ENCODE data around the gene ATXN7L2. TPM values are rescaled to one million over a fixed set of nuclear protein-coding genes. Genes with fewer than 3 reads are reported as not detected.
A peak's percentile ranks its signal among the peaks of the same experiment; 100 is the strongest.

The ATXN7L2 gene
- total RNA-seq, 1 donor from 2014 or later, result 15.6 TPM

- Mint-ChIP-seq H3K27ac (ENCODE audit: unreplicated experiment) (no peak overlapping the region), H3K9me3 (no peaks in the 10 kb centered on the region), H3K4me1 (peaks cover 9% of the 10 kb centered on the region), H3K27me3 (ENCODE audit: low read depth) (no peaks in the 10 kb centered on the region), H3K4me3 (peak overlapping the region; percentile 92), H3K36me3 (ENCODE audit: low read depth) (peaks cover 3% of the 10 kb centered on the region)
- TF ChIP-seq CTCF (conservative IDR thresholded peaks at IDR 0.05), result no peak
- DNase-seq (ENCODE audit: low read depth, low spot score), result no peak
Measured at GRCh38 chr1:109493227-109493626, 9.5 kb downstream of the ATXN7L2 start.

GRCh38 chr1:109493805-109494539 is 10.3 kb downstream of the ATXN7L2 start, which contains the start of gene CYB561D1:
Gene CYB561D1 (plus strand): TSS chr1:109494094. CDS start chr1:109494140, 46 bp downstream.
- Mint-ChIP-seq H3K4me1 (peaks cover 13% of the 10 kb centered on the region), H3K36me3 (ENCODE audit: low read depth) (peaks cover 3% of the 10 kb centered on the region), H3K27me3 (ENCODE audit: low read depth) (no peaks in the 10 kb centered on the region), H3K27ac (ENCODE audit: unreplicated experiment) (no peak within 1 kb of the TSS), H3K4me3 (peak within 1 kb of the TSS; percentile 92), H3K9me3 (no peaks in the 10 kb centered on the region)
- TF ChIP-seq CTCF (conservative IDR thresholded peaks at IDR 0.05), result peak; percentile 96
- peak; percentile 93 for DNase-seq (ENCODE audit: low read depth, low spot score)

- Mint-ChIP-seq H3K4me1 (peaks cover 16% of the 10 kb centered on the region), H3K27me3 (ENCODE audit: low read depth) (no peaks in the 10 kb centered on the region), H3K4me3 (peak overlapping the region; percentile 92), H3K36me3 (ENCODE audit: low read depth) (peaks cover 3% of the 10 kb centered on the region), H3K9me3 (no peaks in the 10 kb centered on the region), H3K27ac (ENCODE audit: unreplicated experiment) (peak overlapping the region; percentile 46)
- DNase-seq (ENCODE audit: low read depth, low spot score), result no peak
- no peak for TF ChIP-seq CTCF (conservative IDR thresholded peaks at IDR 0.05)
Measured at GRCh38 chr1:109495738-109496137, 12.0 kb downstream of the ATXN7L2 start.

- Mint-ChIP-seq H3K27me3 (ENCODE audit: low read depth) (no peaks in the 10 kb centered on the region), H3K36me3 (ENCODE audit: low read depth) (peaks cover 3% of the 10 kb centered on the region), H3K4me1 (peaks cover 20% of the 10 kb centered on the region), H3K27ac (ENCODE audit: unreplicated experiment) (peak overlapping the region; percentile 19), H3K4me3 (peak overlapping the region; percentile 66), H3K9me3 (no peaks in the 10 kb centered on the region)
- no peak for DNase-seq (ENCODE audit: low read depth, low spot score)
- no peak for TF ChIP-seq CTCF (conservative IDR thresholded peaks at IDR 0.05)
Measured at GRCh38 chr1:109497449-109498160, 13.9 kb downstream of the ATXN7L2 start.

- H3K4me3 Mint-ChIP-seq, result peak overlapping the region; percentile 66
- TF ChIP-seq CTCF (conservative IDR thresholded peaks at IDR 0.05), result peak; percentile 68
- H3K27ac Mint-ChIP-seq (ENCODE audit: unreplicated experiment), result no peak overlapping the region
- no peaks in the 10 kb centered on the region for H3K27me3 Mint-ChIP-seq (ENCODE audit: low read depth)
- peaks cover 20% of the 10 kb centered on the region for H3K4me1 Mint-ChIP-seq
- peak; percentile 71 for DNase-seq (ENCODE audit: low read depth, low spot score)
- peaks cover 3% of the 10 kb centered on the region for H3K36me3 Mint-ChIP-seq (ENCODE audit: low read depth)
- no peaks in the 10 kb centered on the region for H3K9me3 Mint-ChIP-seq
Measured at GRCh38 chr1:109498161-109498801, 14.6 kb downstream of the ATXN7L2 start.

Measured in neural crest cell (in vitro differentiated cells).